Measurements from ENCODE around the gene CDK17.

DNA sequence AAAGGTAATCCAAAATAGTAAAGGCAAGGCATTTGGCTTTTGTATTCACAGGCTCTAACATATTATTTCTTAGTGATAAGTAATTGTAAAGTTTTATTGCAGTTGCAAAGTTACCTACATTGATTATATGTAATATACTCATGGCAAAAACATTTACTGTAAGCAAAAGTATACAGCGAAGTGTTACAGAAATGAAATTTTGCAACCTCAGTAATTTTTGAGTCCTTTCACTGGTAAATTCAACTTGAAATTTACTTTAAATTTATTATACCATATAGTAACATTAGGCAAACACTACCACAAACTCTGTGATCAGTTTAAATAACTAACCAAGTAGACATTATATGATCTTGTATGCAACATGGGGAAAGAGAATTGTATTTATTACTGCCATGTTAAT lies 89.0 kb downstream of the CDK17 start:
- TF ChIP-seq, protein P1, sequence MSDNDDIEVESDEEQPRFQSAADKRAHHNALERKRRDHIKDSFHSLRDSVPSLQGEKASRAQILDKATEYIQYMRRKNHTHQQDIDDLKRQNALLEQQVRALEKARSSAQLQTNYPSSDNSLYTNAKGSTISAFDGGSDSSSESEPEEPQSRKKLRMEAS (IDR thresholded peaks at IDR 0.05) = no peak
- TF ChIP-seq CEBPB (IDR thresholded peaks at IDR 0.05; ENCODE audit: low read depth, low read length) (no peak), ZNF274 (IDR thresholded peaks at IDR 0.05; ENCODE audit: borderline replicate concordance, extremely low read depth, low read length) (no peak), FOSL1 (IDR thresholded peaks at IDR 0.05; ENCODE audit: insufficient read depth, low read depth, low read length) (no peak)
- TF ChIP-seq, protein P2, sequence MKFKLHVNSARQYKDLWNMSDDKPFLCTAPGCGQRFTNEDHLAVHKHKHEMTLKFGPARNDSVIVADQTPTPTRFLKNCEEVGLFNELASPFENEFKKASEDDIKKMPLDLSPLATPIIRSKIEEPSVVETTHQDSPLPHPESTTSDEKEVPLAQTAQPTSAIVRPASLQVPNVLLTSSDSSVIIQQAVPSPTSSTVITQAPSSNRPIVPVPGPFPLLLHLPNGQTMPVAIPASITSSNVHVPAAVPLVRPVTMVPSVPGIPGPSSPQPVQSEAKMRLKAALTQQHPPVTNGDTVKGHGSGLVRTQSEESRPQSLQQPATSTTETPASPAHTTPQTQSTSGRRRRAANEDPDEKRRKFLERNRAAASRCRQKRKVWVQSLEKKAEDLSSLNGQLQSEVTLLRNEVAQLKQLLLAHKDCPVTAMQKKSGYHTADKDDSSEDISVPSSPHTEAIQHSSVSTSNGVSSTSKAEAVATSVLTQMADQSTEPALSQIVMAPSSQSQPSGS (IDR thresholded peaks at IDR 0.05; ENCODE audit: low read length) = no peak
- TF ChIP-seq, protein P3, sequence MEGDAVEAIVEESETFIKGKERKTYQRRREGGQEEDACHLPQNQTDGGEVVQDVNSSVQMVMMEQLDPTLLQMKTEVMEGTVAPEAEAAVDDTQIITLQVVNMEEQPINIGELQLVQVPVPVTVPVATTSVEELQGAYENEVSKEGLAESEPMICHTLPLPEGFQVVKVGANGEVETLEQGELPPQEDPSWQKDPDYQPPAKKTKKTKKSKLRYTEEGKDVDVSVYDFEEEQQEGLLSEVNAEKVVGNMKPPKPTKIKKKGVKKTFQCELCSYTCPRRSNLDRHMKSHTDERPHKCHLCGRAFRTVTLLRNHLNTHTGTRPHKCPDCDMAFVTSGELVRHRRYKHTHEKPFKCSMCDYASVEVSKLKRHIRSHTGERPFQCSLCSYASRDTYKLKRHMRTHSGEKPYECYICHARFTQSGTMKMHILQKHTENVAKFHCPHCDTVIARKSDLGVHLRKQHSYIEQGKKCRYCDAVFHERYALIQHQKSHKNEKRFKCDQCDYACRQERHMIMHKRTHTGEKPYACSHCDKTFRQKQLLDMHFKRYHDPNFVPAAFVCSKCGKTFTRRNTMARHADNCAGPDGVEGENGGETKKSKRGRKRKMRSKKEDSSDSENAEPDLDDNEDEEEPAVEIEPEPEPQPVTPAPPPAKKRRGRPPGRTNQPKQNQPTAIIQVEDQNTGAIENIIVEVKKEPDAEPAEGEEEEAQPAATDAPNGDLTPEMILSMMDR (IDR thresholded peaks at IDR 0.05; ENCODE audit: control extremely low read depth in 1 of 3, insufficient read depth in 1 of 3, low read depth in 1 of 3, low read length in 3 of 3) = no peak
